Measurements from ENCODE around the gene PRDM13.
"Not testable (repeated sequence)": the region's sequence is repeated elsewhere in the genome, so short reads cannot be mapped to it uniquely, and the experiment has no call there.

PRDM13 gene

GRCh38 chr6:99629293-99629692 is 22.7 kb downstream of the PRDM13 start:
- no peak for DNase-seq (ENCODE audit: extremely low spot score)
- TF ChIP-seq CTCF (IDR thresholded peaks at IDR 0.05; ENCODE audit: control extremely low read depth, extremely low read depth, low read depth, missing control alignments): no peak
- CTCF ChIA-PET: no interaction called here
- POLR2A ChIA-PET: no interaction called here

GRCh38 chr6:99637629-99638028 is 31.0 kb downstream of the PRDM13 start:
- DNase-seq (ENCODE audit: extremely low spot score): no peak
- POLR2A ChIA-PET: no interaction called here
- TF ChIP-seq CTCF (IDR thresholded peaks at IDR 0.05; ENCODE audit: control extremely low read depth, extremely low read depth, low read depth, missing control alignments): no peak
- CTCF ChIA-PET: interaction anchor here (1.0 to 2.1 kb wide), 2 partner anchors 24 to 109 kb away, joined by 3 to 5 read pairs; no protein-coding TSS in a partner anchor

- CTCF ChIA-PET: not testable (repeated sequence)
These were observed 31.7 kb downstream of the PRDM13 start for GRCh38 chr6:99638358-99638757.

GRCh38 chr6:99641270-99641669 is 34.6 kb downstream of the PRDM13 start:
- no peak for DNase-seq (ENCODE audit: extremely low spot score)
- POLR2A ChIA-PET: no interaction called here
- TF ChIP-seq CTCF (IDR thresholded peaks at IDR 0.05; ENCODE audit: control extremely low read depth, extremely low read depth, low read depth, missing control alignments): no peak
- CTCF ChIA-PET: interaction anchor here (0.8 to 1.7 kb wide), 3 partner anchors 10 to 105 kb away, joined by 3 to 5 read pairs (median 4); no protein-coding TSS in a partner anchor

More at GRCh38 chr6:99638358-99638757, 31.7 kb downstream of the PRDM13 start:
- DNase-seq (ENCODE audit: extremely low spot score); POLR2A ChIA-PET: not testable (repeated sequence)

GRCh38 chr6:99645986-99646385 is 39.4 kb downstream of the PRDM13 start:
- TF ChIP-seq CTCF (IDR thresholded peaks at IDR 0.05; ENCODE audit: control extremely low read depth, extremely low read depth, low read depth, missing control alignments): no peak
- POLR2A ChIA-PET: no interaction called here
- CTCF ChIA-PET: interaction anchor here (0.9 to 1.0 kb wide), 2 partner anchors 25 to 34 kb away, joined by 3 read pairs; no protein-coding TSS in a partner anchor
- DNase-seq (ENCODE audit: extremely low spot score): no peak

- CTCF ChIA-PET; DNase-seq (ENCODE audit: extremely low spot score); POLR2A ChIA-PET: not testable (repeated sequence)
These were observed 43.5 kb downstream of the PRDM13 start for GRCh38 chr6:99650091-99650571.

GRCh38 chr6:99660206-99660605 is 53.6 kb downstream of the PRDM13 start:
- ChIA-PET CTCF (interaction anchor here (1.1 kb wide), 1 partner anchor 11 kb away, joined by 3 read pairs; no protein-coding TSS in a partner anchor), POLR2A (no interaction called here)
- TF ChIP-seq CTCF (IDR thresholded peaks at IDR 0.05; ENCODE audit: control extremely low read depth, extremely low read depth, low read depth, missing control alignments): no peak
- no peak for DNase-seq (ENCODE audit: extremely low spot score)

GRCh38 chr6:99661870-99662269 is 55.2 kb downstream of the PRDM13 start:
- DNase-seq (ENCODE audit: extremely low spot score): no peak
- ChIA-PET POLR2A (no interaction called here), CTCF (no interaction called here)
- TF ChIP-seq CTCF (IDR thresholded peaks at IDR 0.05; ENCODE audit: control extremely low read depth, extremely low read depth, low read depth, missing control alignments): no peak

Data from GM10248 (cell line).